ENCODE results near the gene HOXD12. TPM values are rescaled to one million over a fixed set of nuclear protein-coding genes. Genes with fewer than 3 reads are reported as not detected.
A peak's percentile ranks its signal among the peaks of the same experiment; 100 is the strongest.

HOXD12 gene
- total RNA-seq, 1 donor from 2014 or later = 0.27 TPM

DNA sequence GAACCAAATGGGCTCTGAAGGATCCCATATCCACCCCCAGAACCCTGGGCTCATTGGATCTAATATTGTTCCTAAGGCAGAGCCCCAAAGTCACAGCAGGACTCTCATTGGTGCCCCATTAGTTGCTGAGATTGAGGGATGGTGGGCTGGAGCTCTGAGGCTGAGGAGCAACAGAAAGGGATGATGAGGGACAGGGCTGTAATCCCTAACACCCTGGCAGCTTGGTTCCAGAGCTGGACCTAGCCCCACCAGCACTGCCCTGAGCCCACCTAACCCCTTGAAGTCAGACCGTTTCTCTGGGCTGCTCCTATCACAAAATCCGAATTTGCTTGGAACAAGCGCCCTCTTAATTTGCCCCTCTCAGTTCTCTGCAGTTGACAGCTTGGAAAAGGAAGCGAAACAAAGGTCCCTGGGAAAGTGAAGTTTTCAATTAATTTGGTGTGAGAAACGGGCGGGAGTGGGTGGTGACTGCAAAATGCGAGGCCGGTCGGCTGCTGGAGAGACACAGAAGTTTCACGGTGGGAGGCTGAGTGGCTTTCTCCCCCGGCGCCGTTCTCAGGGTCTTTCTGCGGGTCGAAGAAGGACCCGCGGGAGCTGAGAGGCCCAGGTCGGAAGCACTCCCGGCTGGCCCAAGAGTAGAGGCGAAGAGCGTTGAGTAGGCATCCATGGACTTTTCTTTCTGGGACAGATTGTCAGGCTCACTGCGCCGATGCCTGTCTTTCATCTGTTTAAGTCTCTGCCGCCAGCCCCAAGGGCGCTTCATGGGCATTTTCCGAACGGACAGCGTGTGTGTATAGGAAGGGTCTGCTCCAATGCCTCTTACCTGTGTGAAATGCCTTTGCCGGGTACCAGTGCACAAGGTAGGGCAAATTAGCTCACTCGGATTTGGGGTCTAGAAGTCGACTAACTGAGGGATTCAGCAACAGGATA is 8.0 kb upstream of the HOXD12 start:
- no peak for DNase-seq (ENCODE audit: low spot score in 2 of 2, unreplicated experiment in 2 of 2)
- Mint-ChIP-seq H3K4me1 (peaks cover 12% of the 10 kb centered on the region), H3K9me3 (no peaks in the 10 kb centered on the region), H3K27me3 (ENCODE audit: low read depth) (peaks cover 94% of the 10 kb centered on the region), H3K27ac (no peak overlapping the region), H3K4me3 (peak overlapping the region; percentile 51), H3K36me3 (no peaks in the 10 kb centered on the region)
- TF ChIP-seq, protein P1, sequence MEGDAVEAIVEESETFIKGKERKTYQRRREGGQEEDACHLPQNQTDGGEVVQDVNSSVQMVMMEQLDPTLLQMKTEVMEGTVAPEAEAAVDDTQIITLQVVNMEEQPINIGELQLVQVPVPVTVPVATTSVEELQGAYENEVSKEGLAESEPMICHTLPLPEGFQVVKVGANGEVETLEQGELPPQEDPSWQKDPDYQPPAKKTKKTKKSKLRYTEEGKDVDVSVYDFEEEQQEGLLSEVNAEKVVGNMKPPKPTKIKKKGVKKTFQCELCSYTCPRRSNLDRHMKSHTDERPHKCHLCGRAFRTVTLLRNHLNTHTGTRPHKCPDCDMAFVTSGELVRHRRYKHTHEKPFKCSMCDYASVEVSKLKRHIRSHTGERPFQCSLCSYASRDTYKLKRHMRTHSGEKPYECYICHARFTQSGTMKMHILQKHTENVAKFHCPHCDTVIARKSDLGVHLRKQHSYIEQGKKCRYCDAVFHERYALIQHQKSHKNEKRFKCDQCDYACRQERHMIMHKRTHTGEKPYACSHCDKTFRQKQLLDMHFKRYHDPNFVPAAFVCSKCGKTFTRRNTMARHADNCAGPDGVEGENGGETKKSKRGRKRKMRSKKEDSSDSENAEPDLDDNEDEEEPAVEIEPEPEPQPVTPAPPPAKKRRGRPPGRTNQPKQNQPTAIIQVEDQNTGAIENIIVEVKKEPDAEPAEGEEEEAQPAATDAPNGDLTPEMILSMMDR (IDR thresholded peaks at IDR 0.05; ENCODE audit: unreplicated experiment) = no peak

DNA sequence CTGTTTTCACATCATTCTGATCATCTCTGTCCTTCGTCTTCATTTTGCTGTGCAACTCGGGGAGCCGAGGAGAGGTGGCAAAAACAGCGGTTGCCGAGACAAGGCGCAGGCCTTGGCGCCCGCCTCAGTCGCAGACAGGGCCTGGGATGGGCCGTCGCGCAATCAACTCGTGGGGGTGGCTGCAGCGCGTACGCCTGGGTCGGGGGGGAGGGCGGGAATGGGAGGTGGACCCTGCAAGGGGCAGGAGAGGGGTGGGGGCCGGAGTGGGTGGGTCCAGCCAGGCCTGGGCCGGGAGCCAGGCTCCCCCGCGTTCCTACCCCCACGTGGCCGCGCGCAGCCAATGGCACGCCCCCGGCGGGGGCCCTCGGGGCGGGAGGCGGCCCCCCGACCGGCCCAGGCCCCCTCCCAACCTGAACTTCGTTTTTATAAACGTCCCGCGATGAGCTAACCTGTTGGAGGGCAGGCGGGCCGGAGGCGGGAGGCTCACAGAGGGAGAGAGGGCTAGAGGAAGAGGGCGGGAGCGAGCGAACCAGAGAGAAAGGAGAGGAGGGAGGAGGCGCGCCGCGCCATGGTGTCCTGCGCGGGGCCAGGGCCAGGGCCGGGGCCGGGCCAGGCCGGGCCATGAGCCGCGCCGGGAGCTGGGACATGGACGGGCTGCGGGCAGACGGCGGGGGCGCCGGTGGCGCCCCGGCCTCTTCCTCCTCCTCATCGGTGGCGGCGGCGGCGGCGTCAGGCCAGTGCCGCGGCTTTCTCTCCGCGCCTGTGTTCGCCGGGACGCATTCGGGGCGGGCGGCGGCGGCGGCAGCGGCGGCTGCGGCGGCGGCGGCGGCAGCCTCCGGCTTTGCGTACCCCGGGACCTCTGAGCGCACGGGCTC is 7.1 kb upstream of the HOXD12 start, which contains the start of gene HOXD13:
Gene HOXD13, plus strand, starts transcription at position 452 of the 875 bp plus-strand sequence. Its CDS starts 170 bp downstream, at position 622.
- no peak within 1 kb of the TSS for H3K27ac Mint-ChIP-seq
- H3K4me1 Mint-ChIP-seq = peaks cover 12% of the 10 kb centered on the region

DNA sequence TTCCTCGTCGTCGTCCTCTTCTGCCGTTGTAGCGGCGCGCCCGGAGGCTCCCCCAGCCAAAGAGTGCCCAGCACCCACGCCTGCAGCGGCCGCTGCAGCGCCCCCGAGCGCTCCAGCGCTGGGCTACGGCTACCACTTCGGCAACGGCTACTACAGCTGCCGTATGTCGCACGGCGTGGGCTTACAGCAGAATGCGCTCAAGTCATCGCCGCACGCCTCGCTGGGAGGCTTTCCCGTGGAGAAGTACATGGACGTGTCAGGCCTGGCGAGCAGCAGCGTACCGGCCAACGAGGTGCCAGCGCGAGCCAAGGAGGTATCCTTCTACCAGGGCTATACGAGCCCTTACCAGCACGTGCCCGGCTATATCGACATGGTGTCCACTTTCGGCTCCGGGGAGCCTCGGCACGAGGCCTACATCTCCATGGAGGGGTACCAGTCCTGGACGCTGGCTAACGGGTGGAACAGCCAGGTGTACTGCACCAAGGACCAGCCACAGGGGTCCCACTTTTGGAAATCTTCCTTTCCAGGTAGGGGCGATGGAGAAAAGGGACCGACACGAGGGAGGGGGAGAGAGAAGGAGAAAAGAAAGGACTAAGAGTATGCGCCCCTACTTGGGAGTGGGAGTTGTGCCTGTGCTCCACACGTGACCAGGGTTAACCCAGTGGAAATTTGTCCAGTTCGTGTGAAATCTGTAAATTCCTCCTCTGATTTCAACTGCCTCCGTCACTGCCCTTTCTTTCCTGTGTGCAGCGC is 6.3 kb upstream of the HOXD12 start:
- Mint-ChIP-seq H3K27me3 (ENCODE audit: low read depth) (peaks cover 94% of the 10 kb centered on the region), H3K4me3 (peak overlapping the region; percentile 57), H3K27ac (no peak overlapping the region), H3K4me1 (peaks cover 15% of the 10 kb centered on the region), H3K9me3 (no peaks in the 10 kb centered on the region), H3K36me3 (no peaks in the 10 kb centered on the region)
- TF ChIP-seq, protein P1 (IDR thresholded peaks at IDR 0.05; ENCODE audit: unreplicated experiment) = no peak
- DNase-seq (ENCODE audit: low spot score in 2 of 2, unreplicated experiment in 2 of 2) = no peak

More for the DNA sequence above, 7.1 kb upstream of the HOXD12 start, which contains the start of gene HOXD13:
- Mint-ChIP-seq H3K4me3 (peak within 1 kb of the TSS; percentile 57), H3K9me3 (no peaks in the 10 kb centered on the region), H3K27me3 (ENCODE audit: low read depth) (peaks cover 94% of the 10 kb centered on the region), H3K36me3 (no peaks in the 10 kb centered on the region)
- TF ChIP-seq, protein P1 (IDR thresholded peaks at IDR 0.05; ENCODE audit: unreplicated experiment) = no peak
- no peak for DNase-seq (ENCODE audit: low spot score in 2 of 2, unreplicated experiment in 2 of 2)

DNA sequence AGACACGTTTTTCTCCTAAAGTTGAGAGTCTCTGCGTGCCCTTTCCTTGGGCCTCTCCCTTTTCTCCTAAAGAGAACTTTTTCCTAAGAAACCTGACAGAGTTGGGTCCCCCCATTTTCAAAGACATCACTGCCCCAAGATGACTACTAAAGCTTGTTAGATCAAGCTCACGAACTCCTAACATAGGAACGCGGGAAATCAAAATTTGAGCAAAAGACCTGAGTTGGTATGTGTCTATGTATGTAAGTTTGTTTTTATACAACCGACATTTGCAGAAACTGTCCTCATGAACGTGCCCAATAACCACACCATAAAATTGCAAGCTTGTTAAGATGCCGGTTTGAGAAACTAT is 5.7 kb upstream of the HOXD12 start:
- Mint-ChIP-seq H3K9me3 (no peaks in the 10 kb centered on the region), H3K27me3 (ENCODE audit: low read depth) (peaks cover 94% of the 10 kb centered on the region), H3K27ac (no peak overlapping the region), H3K36me3 (no peaks in the 10 kb centered on the region), H3K4me3 (peak overlapping the region; percentile 57), H3K4me1 (peaks cover 13% of the 10 kb centered on the region)
- no peak for DNase-seq (ENCODE audit: low spot score in 2 of 2, unreplicated experiment in 2 of 2)
- TF ChIP-seq, protein P1 (IDR thresholded peaks at IDR 0.05; ENCODE audit: unreplicated experiment) = no peak

DNA sequence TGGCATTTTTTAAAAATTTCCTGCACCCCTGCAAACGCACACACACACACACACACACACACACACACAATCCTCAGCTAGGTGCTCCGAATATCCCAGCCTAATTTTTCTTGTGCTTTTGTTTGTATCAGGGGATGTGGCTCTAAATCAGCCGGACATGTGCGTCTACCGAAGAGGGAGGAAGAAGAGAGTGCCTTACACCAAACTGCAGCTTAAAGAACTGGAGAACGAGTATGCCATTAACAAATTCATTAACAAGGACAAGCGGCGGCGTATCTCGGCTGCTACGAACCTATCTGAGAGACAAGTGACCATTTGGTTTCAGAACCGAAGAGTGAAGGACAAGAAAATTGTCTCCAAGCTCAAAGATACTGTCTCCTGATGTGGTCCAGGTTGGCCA is 5.2 kb upstream of the HOXD12 start:
- Mint-ChIP-seq H3K27ac (no peak overlapping the region), H3K4me1 (peaks cover 13% of the 10 kb centered on the region), H3K36me3 (no peaks in the 10 kb centered on the region), H3K4me3 (no peak overlapping the region), H3K9me3 (no peaks in the 10 kb centered on the region), H3K27me3 (ENCODE audit: low read depth) (peaks cover 94% of the 10 kb centered on the region)
- TF ChIP-seq, protein P1 (IDR thresholded peaks at IDR 0.05; ENCODE audit: unreplicated experiment) = no peak
- DNase-seq (ENCODE audit: low spot score in 2 of 2, unreplicated experiment in 2 of 2) = no peak
